Upper lobe of left lung (tissue), 4 donors: ENCODE results near the gene SPATA3.

Experiments
- CTCF ChIP-seq, 6 experiments: fragments of 450-650 bp in 4 of 6; fragments of 200-600 bp in 2 of 6; sonication (generic) in 2 of 6; IDR thresholded peaks; one replicate each; pipeline ENCODE4 v1.5.1; 2016 to 2019; ENCODE audit warnings: antibody characterized with exemption in 6 of 6
- EP300 ChIP-seq, 4 donors: sonication (generic); formaldehyde crosslinking; IDR thresholded peaks; one replicate each; pipeline ENCODE4 v1.5.1; 2017; ENCODE audit warnings: antibody characterized with exemption in 4 of 4, control low read depth in 2 of 4
- POLR2AphosphoS5 ChIP-seq, 2 donors: sonication (generic); formaldehyde crosslinking; IDR thresholded peaks; one replicate each; pipeline ENCODE4 v1.5.1; 2017; ENCODE audit warnings: antibody characterized with exemption in 2 of 2

GRCh38 chr2:231056453-231057416 lies 60.8 kb downstream of the SPATA3 start, which contains the start of gene PSMD1:
- TF ChIP-seq CTCF (IDR thresholded peaks at IDR 0.05) (peak; percentile 84 to 98 (median 90)), EP300 (IDR thresholded peaks at IDR 0.05) (no peak), POLR2AphosphoS5 (IDR thresholded peaks at IDR 0.05) (peak; percentile 35 to 79)
